ENCODE data around the gene ATP10B. TPM values are rescaled to one million over a fixed set of nuclear protein-coding genes. Genes with fewer than 3 reads are reported as not detected.

ATP10B gene
- total RNA-seq, 1 donor from 2014 or later = 9.1 TPM

- Histone ChIP-seq H3K27ac (no peak overlapping the region), H3K36me3 (no peaks in the 10 kb centered on the region), H3K4me3 (no peak overlapping the region), H3K9me3 (no peaks in the 10 kb centered on the region), H3K4me1 (no peaks in the 10 kb centered on the region), H3K27me3 (no peaks in the 10 kb centered on the region)
- intact Hi-C loops (cut with DNase I) = no loop called here
- no peak for DNase-seq (ENCODE audit: extremely low spot score in 2 of 2)
- no peak for TF ChIP-seq POLR2A (IDR thresholded peaks at IDR 0.05)
- TF ChIP-seq, protein P1, sequence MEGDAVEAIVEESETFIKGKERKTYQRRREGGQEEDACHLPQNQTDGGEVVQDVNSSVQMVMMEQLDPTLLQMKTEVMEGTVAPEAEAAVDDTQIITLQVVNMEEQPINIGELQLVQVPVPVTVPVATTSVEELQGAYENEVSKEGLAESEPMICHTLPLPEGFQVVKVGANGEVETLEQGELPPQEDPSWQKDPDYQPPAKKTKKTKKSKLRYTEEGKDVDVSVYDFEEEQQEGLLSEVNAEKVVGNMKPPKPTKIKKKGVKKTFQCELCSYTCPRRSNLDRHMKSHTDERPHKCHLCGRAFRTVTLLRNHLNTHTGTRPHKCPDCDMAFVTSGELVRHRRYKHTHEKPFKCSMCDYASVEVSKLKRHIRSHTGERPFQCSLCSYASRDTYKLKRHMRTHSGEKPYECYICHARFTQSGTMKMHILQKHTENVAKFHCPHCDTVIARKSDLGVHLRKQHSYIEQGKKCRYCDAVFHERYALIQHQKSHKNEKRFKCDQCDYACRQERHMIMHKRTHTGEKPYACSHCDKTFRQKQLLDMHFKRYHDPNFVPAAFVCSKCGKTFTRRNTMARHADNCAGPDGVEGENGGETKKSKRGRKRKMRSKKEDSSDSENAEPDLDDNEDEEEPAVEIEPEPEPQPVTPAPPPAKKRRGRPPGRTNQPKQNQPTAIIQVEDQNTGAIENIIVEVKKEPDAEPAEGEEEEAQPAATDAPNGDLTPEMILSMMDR (IDR thresholded peaks at IDR 0.05) = no peak
- no peak for TF ChIP-seq POLR2AphosphoS5 (IDR thresholded peaks at IDR 0.05; ENCODE audit: insufficient read depth in 1 of 2, low read depth in 1 of 2)
Observed at GRCh38 chr5:160668356-160668755, 183.7 kb downstream of the ATP10B start.

DNA sequence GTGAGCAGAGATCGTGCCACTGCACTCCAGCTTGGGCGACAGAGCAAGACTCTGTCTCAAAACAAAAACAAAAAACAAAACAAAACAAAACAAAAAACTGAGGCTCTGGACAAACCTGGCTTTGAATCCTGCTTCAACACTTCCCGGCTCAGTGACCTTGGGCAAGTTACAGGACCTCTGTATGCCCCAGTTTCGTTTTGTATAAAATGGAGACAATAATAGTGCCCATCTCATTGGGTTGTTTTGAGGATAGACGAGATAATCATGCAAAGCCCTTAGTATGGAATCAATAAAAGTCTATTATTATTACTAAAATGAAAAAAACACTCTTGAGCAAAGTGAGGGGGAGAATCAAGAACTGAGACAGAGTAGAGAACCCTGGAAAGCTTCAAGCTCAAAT lies 184.9 kb downstream of the ATP10B start:
- Histone ChIP-seq H3K27ac (no peak overlapping the region), H3K4me3 (no peak overlapping the region), H3K36me3 (no peaks in the 10 kb centered on the region), H3K4me1 (no peaks in the 10 kb centered on the region), H3K9me3 (no peaks in the 10 kb centered on the region), H3K27me3 (no peaks in the 10 kb centered on the region)
- TF ChIP-seq POLR2AphosphoS5 (IDR thresholded peaks at IDR 0.05; ENCODE audit: insufficient read depth in 1 of 2, low read depth in 1 of 2) (no peak), POLR2A (IDR thresholded peaks at IDR 0.05) (no peak)
- TF ChIP-seq, protein P1 (IDR thresholded peaks at IDR 0.05) = no peak
- intact Hi-C loops (cut with DNase I) = no loop called here
- no peak for DNase-seq (ENCODE audit: extremely low spot score in 2 of 2)

- no peak overlapping the region for H3K4me3 ChIP-seq
- H3K36me3 ChIP-seq = no peaks in the 10 kb centered on the region
- H3K4me1 ChIP-seq = no peaks in the 10 kb centered on the region
- intact Hi-C loops (cut with DNase I) = no loop called here
- H3K27me3 ChIP-seq = no peaks in the 10 kb centered on the region
- TF ChIP-seq POLR2AphosphoS5 (IDR thresholded peaks at IDR 0.05; ENCODE audit: insufficient read depth in 1 of 2, low read depth in 1 of 2) = no peak
- TF ChIP-seq, protein P1 (IDR thresholded peaks at IDR 0.05) = no peak
- TF ChIP-seq POLR2A (IDR thresholded peaks at IDR 0.05) = no peak
- H3K27ac ChIP-seq = no peak overlapping the region
- DNase-seq (ENCODE audit: extremely low spot score in 2 of 2) = no peak
- no peaks in the 10 kb centered on the region for H3K9me3 ChIP-seq
Observed at GRCh38 chr5:160665460-160665859, 186.6 kb downstream of the ATP10B start.

DNA sequence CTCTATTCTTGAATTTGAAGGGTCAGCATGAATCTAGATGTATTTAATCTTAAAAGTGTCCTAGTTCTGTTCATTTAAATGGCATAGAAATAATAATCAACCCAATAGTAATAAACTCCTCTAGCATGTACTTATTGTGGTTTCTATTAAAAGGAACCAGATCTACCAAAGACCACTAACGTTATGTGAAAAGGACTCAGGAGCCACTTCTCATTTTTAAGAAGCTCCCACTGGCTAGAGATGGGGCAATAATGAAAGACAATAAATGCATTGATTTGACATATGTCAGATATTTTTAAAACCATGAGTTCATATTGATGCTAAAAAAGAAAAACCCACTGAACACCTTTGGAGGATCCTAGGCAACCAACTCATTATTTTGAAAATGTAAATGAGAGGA lies 191.9 kb downstream of the ATP10B start:
- no peaks in the 10 kb centered on the region for H3K9me3 ChIP-seq
- H3K27ac ChIP-seq = no peak overlapping the region
- intact Hi-C loops (cut with DNase I) = no loop called here
- H3K4me1 ChIP-seq = no peaks in the 10 kb centered on the region
- H3K36me3 ChIP-seq = no peaks in the 10 kb centered on the region
- TF ChIP-seq POLR2A (IDR thresholded peaks at IDR 0.05) = no peak
- TF ChIP-seq POLR2AphosphoS5 (IDR thresholded peaks at IDR 0.05; ENCODE audit: insufficient read depth in 1 of 2, low read depth in 1 of 2) = no peak
- TF ChIP-seq, protein P1 (IDR thresholded peaks at IDR 0.05) = no peak
- no peaks in the 10 kb centered on the region for H3K27me3 ChIP-seq
- DNase-seq (ENCODE audit: extremely low spot score in 2 of 2) = no peak
- no peak overlapping the region for H3K4me3 ChIP-seq

DNA sequence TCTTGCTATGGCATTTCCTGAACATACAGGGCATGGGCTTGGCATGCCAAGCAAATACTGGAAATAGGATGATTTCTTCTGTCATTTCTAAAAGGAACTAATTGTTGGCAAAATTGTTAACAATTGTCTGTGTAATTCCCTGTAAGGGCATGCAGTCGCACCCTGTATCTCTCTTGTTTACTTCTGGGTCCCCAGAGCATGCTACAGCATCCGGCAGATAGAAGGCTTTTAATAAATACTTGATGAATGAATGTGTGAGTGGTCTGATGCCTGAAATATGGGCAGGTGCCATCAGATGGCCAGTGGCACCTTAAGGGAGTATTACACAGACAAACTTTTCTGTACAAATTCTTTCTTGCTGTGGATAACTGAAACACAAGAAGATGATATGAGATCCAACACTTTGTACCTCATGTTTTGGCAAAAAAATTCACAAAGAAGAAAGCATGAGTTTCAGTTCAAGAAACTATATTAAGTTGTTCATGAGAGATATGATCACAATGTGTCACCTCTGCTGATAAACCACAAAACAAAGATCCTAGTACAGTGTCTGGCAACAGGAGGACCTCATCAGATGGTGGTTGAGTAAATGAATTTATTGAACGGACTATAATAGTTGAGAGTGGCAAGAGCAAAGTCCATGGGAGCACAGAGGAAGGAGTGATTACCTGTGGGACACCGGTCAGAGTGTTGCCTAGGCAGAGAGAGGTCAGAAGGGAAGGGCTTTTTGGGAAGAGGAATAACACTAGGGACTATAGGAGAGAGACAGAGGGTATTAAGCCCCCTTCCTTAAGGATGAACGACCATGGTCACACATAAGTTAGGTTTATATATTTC lies 194.2 kb downstream of the ATP10B start:
- H3K4me3 ChIP-seq = no peak overlapping the region
- no peaks in the 10 kb centered on the region for H3K36me3 ChIP-seq
- no peak for TF ChIP-seq POLR2AphosphoS5 (IDR thresholded peaks at IDR 0.05; ENCODE audit: insufficient read depth in 1 of 2, low read depth in 1 of 2)
- intact Hi-C loops (cut with DNase I) = no loop called here
- DNase-seq (ENCODE audit: extremely low spot score in 2 of 2) = no peak
- no peak overlapping the region for H3K27ac ChIP-seq
- no peaks in the 10 kb centered on the region for H3K9me3 ChIP-seq
- H3K4me1 ChIP-seq = no peaks in the 10 kb centered on the region
- H3K27me3 ChIP-seq = no peaks in the 10 kb centered on the region

Measured in vagina (tissue), 2 donors.